ENCODE results near the gene HS6ST2. TPM values are rescaled to one million over a fixed set of nuclear protein-coding genes. Genes with fewer than 3 reads are reported as not detected.

HS6ST2 gene
- total and polyA plus RNA-seq, 9 of the 15 experiments (the other 6 are each of a cell fraction or from before 2014, with no cell fraction given) = not detected

DNA sequence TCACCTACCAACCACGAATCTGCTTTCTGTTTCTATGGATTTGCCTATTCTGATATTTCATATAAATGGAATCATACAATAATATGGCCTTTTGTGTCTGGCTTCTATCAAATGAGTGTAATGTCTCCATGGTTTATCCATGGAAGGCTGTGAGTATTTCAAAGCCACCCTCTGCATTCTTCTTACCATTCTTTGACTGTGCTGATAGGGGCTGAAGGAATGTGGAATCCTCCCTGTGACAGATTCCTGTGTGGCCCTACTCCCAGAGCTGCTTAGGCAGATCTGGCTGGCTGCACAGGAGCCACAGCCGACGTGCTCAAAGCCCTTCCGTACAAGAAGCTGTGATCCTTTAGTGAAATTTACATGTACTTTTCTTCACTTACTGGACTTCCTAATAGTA lies 163.2 kb downstream of the HS6ST2 start:
- Histone ChIP-seq H3K4me3 (no peak overlapping the region), H3K9me1 (ENCODE audit: control insufficient read depth, insufficient read depth, low read length) (no peaks in the 10 kb centered on the region), H3K4me1 (replicated peaks in 1 of 2; ENCODE audit: control insufficient read depth in 2 of 2, insufficient read depth in 2 of 2, low read length in 2 of 2) (no peaks in the 10 kb centered on the region), H3K9ac (ENCODE audit: insufficient read depth in 1 of 2, low read depth in 2 of 2, low read length in 2 of 2) (no peak overlapping the region), H3K79me2 (ENCODE audit: control insufficient read depth, insufficient read depth, low read length) (no peaks in the 10 kb centered on the region), H3K9me3 (replicated peaks; ENCODE audit: control insufficient read depth, insufficient read depth, low read depth, low read length) (no peaks in the 10 kb centered on the region), H3K27ac (ENCODE audit: extremely low read depth, low read depth, low read length) (no peak overlapping the region), H2AFZ (ENCODE audit: low read depth, low read length) (no peak overlapping the region), H3K4me2 (ENCODE audit: insufficient read depth, low read length) (no peak overlapping the region), H3K27me3 (ENCODE audit: control insufficient read depth in 2 of 2, insufficient read depth in 2 of 2, low read length in 2 of 2) (no peaks in the 10 kb centered on the region), H3K36me3 (ENCODE audit: control insufficient read depth, insufficient read depth, low read length) (no peaks in the 10 kb centered on the region), H4K20me1 (replicated peaks; ENCODE audit: control insufficient read depth, insufficient read depth, low read length) (no peaks in the 10 kb centered on the region)
- in situ Hi-C loops (cut with MboI) = no loop called here
- CTCF ChIA-PET (ENCODE audit: low intra/inter-chr PET ratio) = no interaction called here
- POLR2A ChIA-PET = no interaction called here
- no peak for DNase-seq (ENCODE audit: extremely low read depth in 1 of 4, low spot score in 3 of 4)
- no peak for ATAC-seq
- no TSS peak for BruUV-seq (replicated peaks)
- 0% methylated on average over 4 of the region's 4 CpGs for WGBS (ENCODE audit: insufficient coverage, low coverage, missing lambda C conversion rate)
- intact Hi-C loops (cut with micrococcal nuclease) = no loop called here
- no peak for FAIRE-seq
- TF ChIP-seq ZFP36 (IDR thresholded peaks at IDR 0.05; ENCODE audit: low read depth, low read length, partially characterized antibody) = no peak
- no peak for TF ChIP-seq FUS (optimal IDR thresholded peaks at IDR 0.05; ENCODE audit: low read depth, low read length)
- TF ChIP-seq MAFK (IDR thresholded peaks at IDR 0.05; ENCODE audit: low read length) = no peak
- no peak for TF ChIP-seq MCM2 (IDR thresholded peaks at IDR 0.05; ENCODE audit: low read depth)
- no peak for TF ChIP-seq NR2C2 (CRISPR knock-in tag; IDR thresholded peaks at IDR 0.05)
- no peak for TF ChIP-seq NR2C2 (tag; IDR thresholded peaks at IDR 0.05)
- no peak for TF ChIP-seq MCM5 (IDR thresholded peaks at IDR 0.05; ENCODE audit: low read depth)
- no peak for TF ChIP-seq POLR2G (IDR thresholded peaks at IDR 0.05; ENCODE audit: low read depth, low read length)
- TF ChIP-seq CBX3 (IDR thresholded peaks at IDR 0.05; ENCODE audit: borderline replicate concordance in 1 of 2, low read length in 2 of 2) = no peak
- no peak for TF ChIP-seq NCOA2 (IDR thresholded peaks at IDR 0.05; ENCODE audit: partially characterized antibody in 2 of 2)
- no peak for TF ChIP-seq PCBP2 (IDR thresholded peaks at IDR 0.05; ENCODE audit: low read depth, low read length, poor library complexity, severe bottlenecking)
- TF ChIP-seq THRAP3 (IDR thresholded peaks at IDR 0.05; ENCODE audit: borderline replicate concordance) = no peak
- TF ChIP-seq HEY1 (CRISPR knock-in tag; IDR thresholded peaks at IDR 0.05; ENCODE audit: borderline replicate concordance) = no peak
- TF ChIP-seq RAD51 (IDR thresholded peaks at IDR 0.05; ENCODE audit: borderline replicate concordance, low read depth) = no peak
- no peak for TF ChIP-seq SIN3A (IDR thresholded peaks at IDR 0.05; ENCODE audit: borderline replicate concordance in 2 of 2, control insufficient read depth in 1 of 2, low read depth in 2 of 2, low read length in 2 of 2)
- no peak for TF ChIP-seq TEAD1 (CRISPR knock-in tag; IDR thresholded peaks at IDR 0.05)

Measured in K562 (cell line).